ENCODE results near the gene TTC24. TPM values are rescaled to one million over a fixed set of nuclear protein-coding genes. Genes with fewer than 3 reads are reported as not detected.
A peak's percentile ranks its signal among the peaks of the same experiment; 100 is the strongest.

Gene TTC24
- total and polyA plus RNA-seq, 7 donors = 2.6 TPM; not detected in 6

DNA sequence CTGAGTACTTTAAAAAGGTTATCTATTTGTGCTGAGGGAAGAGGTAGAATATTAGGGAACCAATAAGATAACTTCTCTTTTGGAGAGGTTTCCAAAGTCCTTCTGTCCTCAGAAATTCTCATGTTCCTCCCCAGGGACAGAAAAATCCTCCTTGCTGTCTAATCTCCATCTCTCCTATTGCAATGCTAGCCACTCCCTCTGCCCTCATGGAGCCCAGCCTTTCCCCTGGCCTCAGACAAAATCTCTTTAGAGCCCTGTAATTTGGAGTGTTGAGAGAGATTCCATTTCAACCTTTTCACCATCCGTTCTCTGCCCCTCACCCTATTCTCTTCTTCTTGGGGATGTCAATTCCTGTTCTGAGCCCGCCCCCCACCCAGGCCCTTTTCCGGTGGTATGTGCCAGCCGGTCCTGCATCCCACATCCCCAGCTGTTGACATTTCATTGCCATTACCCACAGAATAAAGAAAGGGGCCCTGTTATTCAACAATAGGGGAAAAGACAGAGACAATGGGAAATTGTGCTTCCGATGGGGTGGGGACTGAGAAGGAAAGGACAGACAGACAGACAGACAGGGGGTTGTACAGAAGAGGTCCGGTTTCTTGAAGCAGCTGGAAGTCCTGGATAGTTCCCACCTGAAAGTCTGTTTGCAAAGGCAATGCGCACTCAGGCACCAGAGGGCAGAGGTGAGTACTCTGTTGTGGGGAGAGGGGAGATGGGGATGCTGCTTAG lies 39.5 kb downstream of the TTC24 start, which contains the start of gene HAPLN2:
Gene HAPLN2 (plus strand): TSS at position 563 of the 729 bp plus-strand sequence. CDS start 4,076 bp downstream, outside the sequence.
- DNase-seq = no peak
- no peak within 1 kb of the TSS for H3K27ac ChIP-seq
- 4 to 7% methylated on average over 7 of the region's 7 CpGs for WGBS, 2 donors
- intact Hi-C loops (cut with DNase I) = no loop called here
- no peak within 1 kb of the TSS for H3K4me3 ChIP-seq
- TF ChIP-seq CTCF (IDR thresholded peaks at IDR 0.05) (no peak), POLR2AphosphoS5 (IDR thresholded peaks at IDR 0.05) (no peak), EP300 (IDR thresholded peaks at IDR 0.05) (no peak), POLR2A (IDR thresholded peaks at IDR 0.05) (no peak)
- no peaks in the 10 kb centered on the region for H3K36me3 ChIP-seq
- H3K9me3 ChIP-seq = no peaks in the 10 kb centered on the region
- peaks cover 10 to 36% (median 13%) of the 10 kb centered on the region in 3 donors for H3K27me3 ChIP-seq
- peaks cover 0 to 33% (median 27%) of the 10 kb centered on the region in 4 donors for H3K4me1 ChIP-seq

DNA sequence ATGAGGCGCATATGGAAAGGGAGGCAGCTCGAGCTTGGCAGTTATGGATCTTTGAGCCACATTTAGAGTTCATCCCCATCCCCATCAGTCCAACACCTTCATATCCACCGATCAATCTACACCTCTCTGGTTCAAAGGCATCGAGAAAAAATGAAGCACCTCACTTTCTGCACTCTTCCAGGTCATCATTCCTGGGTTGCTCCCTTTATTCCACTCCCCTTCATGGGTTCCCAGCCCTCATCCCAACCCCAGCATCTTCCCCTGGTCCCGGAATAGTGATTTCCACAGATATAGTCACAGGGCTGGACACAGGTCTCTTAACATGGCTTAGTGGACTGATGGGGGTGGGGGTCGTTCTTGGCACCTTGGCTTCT lies 40.0 kb downstream of the TTC24 start:
- no peak for TF ChIP-seq EP300 (IDR thresholded peaks at IDR 0.05)
- no peak for TF ChIP-seq POLR2A (IDR thresholded peaks at IDR 0.05)
- no peak for TF ChIP-seq POLR2AphosphoS5 (IDR thresholded peaks at IDR 0.05)
- no peak for TF ChIP-seq CTCF (IDR thresholded peaks at IDR 0.05)
- no peak overlapping the region for H3K4me3 ChIP-seq
- peaks cover 15 to 41% (median 19%) of the 10 kb centered on the region in 3 donors for H3K27me3 ChIP-seq
- WGBS, 2 donors = 24% methylated on average over 6 of the region's 6 CpGs
- intact Hi-C loops (cut with DNase I) = no loop called here
- H3K4me1 ChIP-seq = peaks cover 0 to 36% (median 33%) of the 10 kb centered on the region in 4 donors
- no peaks in the 10 kb centered on the region for H3K36me3 ChIP-seq
- no peak for DNase-seq
- no peak overlapping the region for H3K27ac ChIP-seq
- no peaks in the 10 kb centered on the region for H3K9me3 ChIP-seq

DNA sequence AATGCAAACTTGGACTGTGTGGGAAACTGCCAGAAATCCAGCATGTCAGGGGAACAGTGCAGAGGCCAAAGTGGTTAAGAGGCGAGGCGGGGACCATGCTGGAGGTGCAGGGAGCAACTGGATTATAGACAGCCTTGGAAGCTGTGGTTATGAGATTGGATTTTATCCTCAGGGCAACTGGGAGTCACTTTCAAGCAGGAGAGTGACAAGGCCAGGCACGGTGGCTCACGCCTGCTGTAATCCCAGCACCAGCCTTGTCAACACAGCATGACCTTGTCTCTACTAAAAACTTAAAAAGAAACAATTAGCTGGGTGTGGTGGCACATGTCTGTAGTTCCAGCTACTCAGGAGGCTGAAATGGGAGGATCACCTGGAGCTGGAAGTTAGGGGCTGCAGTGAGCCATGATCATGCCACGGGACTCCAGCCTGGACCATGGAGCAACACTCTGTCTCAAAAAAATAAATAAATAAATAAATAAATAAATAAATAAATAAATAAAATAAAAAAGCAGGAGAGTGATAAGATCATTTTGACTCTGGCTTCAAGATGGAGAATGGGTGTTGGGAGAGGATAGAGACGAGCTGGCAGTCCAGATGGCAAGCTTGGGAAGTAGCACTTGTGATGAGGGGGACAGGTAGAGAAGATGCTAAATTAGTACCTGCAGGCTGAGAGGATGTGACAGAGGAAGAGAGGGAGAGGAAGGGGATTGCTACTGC lies 43.2 kb downstream of the TTC24 start:
- Histone ChIP-seq H3K4me1 (peaks cover 0 to 25% (median 23%) of the 10 kb centered on the region in 4 donors), H3K9me3 (no peaks in the 10 kb centered on the region), H3K36me3 (no peaks in the 10 kb centered on the region), H3K4me3 (no peak overlapping the region), H3K27ac (no peak overlapping the region), H3K27me3 (peaks cover 32 to 73% (median 50%) of the 10 kb centered on the region in 3 donors)
- DNase-seq = no peak
- 45 to 72% methylated on average over 6 of the region's 6 CpGs for WGBS, 2 donors
- intact Hi-C loops (cut with DNase I) = no loop called here
- TF ChIP-seq CTCF (IDR thresholded peaks at IDR 0.05) = no peak
- TF ChIP-seq EP300 (IDR thresholded peaks at IDR 0.05) = no peak
- no peak for TF ChIP-seq POLR2A (IDR thresholded peaks at IDR 0.05)
- TF ChIP-seq POLR2AphosphoS5 (IDR thresholded peaks at IDR 0.05) = no peak

- Histone ChIP-seq H3K27me3 (peaks cover 32 to 78% (median 53%) of the 10 kb centered on the region in 3 donors), H3K27ac (peak overlapping the region in 3 of 4 donors; percentile 11 to 51 (median 28)), H3K4me1 (peaks cover 0 to 25% (median 23%) of the 10 kb centered on the region in 4 donors), H3K9me3 (no peaks in the 10 kb centered on the region), H3K4me3 (peak overlapping the region; percentile 5 to 44 (median 34)), H3K36me3 (no peaks in the 10 kb centered on the region)
- TF ChIP-seq EP300 (IDR thresholded peaks at IDR 0.05) = no peak
- TF ChIP-seq CTCF (IDR thresholded peaks at IDR 0.05) = peak in 1 of 4 experiments; percentile 20
- intact Hi-C loops (cut with DNase I) = no loop called here
- peak; percentile 79 for DNase-seq
- 1 to 2% methylated on average over 87 of the region's 87 CpGs for WGBS, 2 donors
Observed at GRCh38 chr1:156623946-156624813, 44.7 kb downstream of the TTC24 start.
